ENCODE data around the gene HS6ST2. TPM values are rescaled to one million over a fixed set of nuclear protein-coding genes. Genes with fewer than 3 reads are reported as not detected.
A peak's percentile ranks its signal among the peaks of the same experiment; 100 is the strongest.

HS6ST2 gene
- total RNA-seq, 5 donors from 2014 or later (not counting 1 experiment from before 2014, with no cell fraction given): not detected

DNA sequence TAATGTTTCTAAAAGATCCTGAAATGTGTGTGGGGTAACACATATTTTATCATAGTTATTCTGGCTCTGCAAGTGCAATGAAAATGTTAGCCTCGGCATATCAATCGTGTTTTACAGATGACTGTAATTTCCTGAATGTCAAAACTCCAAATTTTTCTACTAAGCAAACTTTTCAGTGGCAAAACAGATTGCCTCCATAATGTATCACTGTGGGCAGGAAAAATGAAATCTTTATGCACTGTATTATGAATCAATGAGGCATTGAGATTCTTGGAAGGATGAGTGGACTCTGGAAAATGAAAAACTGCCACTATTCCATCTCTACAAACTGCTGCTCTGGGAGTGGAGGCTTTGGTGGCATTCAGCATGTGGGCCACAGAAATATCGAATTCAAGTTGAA, 309.5 kb downstream of the HS6ST2 start:
- Histone ChIP-seq H3K9me3 (no peaks in the 10 kb centered on the region), H3K4me3 (ENCODE audit: control insufficient read depth in 1 of 2, extremely low read depth in 1 of 2, low read length in 1 of 2) (no peak overlapping the region), H3K27me3 (replicated peaks in 1 of 2; ENCODE audit: control insufficient read depth in 2 of 2, extremely low read depth in 1 of 2, insufficient read depth in 2 of 2, low read length in 1 of 2) (peaks cover 0 to 6% of the 10 kb centered on the region in 2 experiments), H3K27ac (ENCODE audit: low read length) (no peak overlapping the region), H3K4me1 (ENCODE audit: control insufficient read depth in 1 of 2, extremely low read depth in 1 of 2, insufficient read depth in 2 of 2, low read length in 2 of 2) (no peaks in the 10 kb centered on the region), H3K36me3 (ENCODE audit: control insufficient read depth in 2 of 2, extremely low read depth in 1 of 2, insufficient read depth in 1 of 2, low read length in 1 of 2) (no peaks in the 10 kb centered on the region)
- Mint-ChIP-seq H3K4me3 (no peak overlapping the region), H3K9me3 (no peaks in the 10 kb centered on the region), H3K27me3 (peaks cover 2 to 45% of the 10 kb centered on the region in 2 donors), H3K4me1 (no peaks in the 10 kb centered on the region), H3K27ac (no peak overlapping the region), H3K36me3 (no peaks in the 10 kb centered on the region)
- no CpG with 5 or more reads among the region's 3 CpGs for WGBS (ENCODE audit: insufficient coverage)
- CTCF ChIA-PET: no interaction called here
- DNase-seq: no peak
- ATAC-seq (replicated peaks in 1 of 4): no peak
- POLR2A ChIA-PET: no interaction called here

DNA sequence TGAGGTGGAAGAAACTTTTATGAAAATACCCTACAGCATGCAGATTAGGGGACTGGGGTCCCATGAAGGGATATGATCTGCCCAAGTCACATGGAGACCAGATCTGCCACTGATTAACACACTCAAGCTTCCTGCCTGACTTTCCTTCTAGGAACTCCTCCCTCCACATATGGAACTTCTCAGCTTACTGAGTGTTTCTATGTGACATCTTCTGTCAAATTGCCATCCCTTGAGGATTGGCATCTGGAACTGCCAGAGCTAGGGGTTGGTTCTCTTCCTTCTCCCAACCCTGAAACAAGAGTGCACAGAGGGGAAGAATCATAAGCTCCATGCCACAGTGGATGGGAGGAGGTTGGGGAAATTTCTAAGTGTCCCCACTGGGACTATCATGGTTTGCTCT, 319.0 kb downstream of the HS6ST2 start:
- ChIA-PET CTCF (no interaction called here), POLR2A (no interaction called here)
- Mint-ChIP-seq H3K27me3 (peaks cover 0 to 31% of the 10 kb centered on the region in 2 donors), H3K9me3 (no peaks in the 10 kb centered on the region), H3K36me3 (no peaks in the 10 kb centered on the region), H3K27ac (no peak overlapping the region), H3K4me3 (no peak overlapping the region), H3K4me1 (no peaks in the 10 kb centered on the region)
- DNase-seq (no peak), ATAC-seq (replicated peaks in 1 of 4) (no peak)
- Histone ChIP-seq H3K27ac (ENCODE audit: low read length) (no peak overlapping the region), H3K9me3 (no peaks in the 10 kb centered on the region), H3K27me3 (replicated peaks in 1 of 2; ENCODE audit: control insufficient read depth in 2 of 2, extremely low read depth in 1 of 2, insufficient read depth in 2 of 2, low read length in 1 of 2) (no peaks in the 10 kb centered on the region), H3K36me3 (ENCODE audit: control insufficient read depth in 2 of 2, extremely low read depth in 1 of 2, insufficient read depth in 1 of 2, low read length in 1 of 2) (no peaks in the 10 kb centered on the region), H3K4me1 (ENCODE audit: control insufficient read depth in 1 of 2, extremely low read depth in 1 of 2, insufficient read depth in 2 of 2, low read length in 2 of 2) (no peaks in the 10 kb centered on the region), H3K4me3 (ENCODE audit: control insufficient read depth in 1 of 2, extremely low read depth in 1 of 2, low read length in 1 of 2) (no peak overlapping the region)

DNA sequence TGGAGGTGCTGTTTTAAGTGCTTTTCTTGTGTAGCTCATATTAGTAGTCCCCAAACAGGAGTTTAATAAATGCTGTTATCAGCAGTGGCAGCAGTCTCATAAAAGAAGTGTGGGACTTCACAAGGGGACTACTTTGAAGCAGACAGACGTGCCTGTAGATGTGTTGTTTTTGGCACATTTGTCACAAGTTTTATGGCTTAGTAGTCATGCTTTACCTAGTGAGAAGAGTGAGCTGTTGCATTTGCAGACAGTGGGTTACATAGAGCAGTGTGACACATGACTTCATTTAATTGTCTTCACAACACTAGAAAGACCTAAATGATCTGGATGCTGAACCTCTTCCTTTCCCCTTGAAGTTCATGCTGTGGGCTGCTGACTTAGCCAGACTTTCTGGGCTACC, 320.1 kb downstream of the HS6ST2 start:
- Histone ChIP-seq H3K9me3 (no peaks in the 10 kb centered on the region), H3K4me3 (ENCODE audit: control insufficient read depth in 1 of 2, extremely low read depth in 1 of 2, low read length in 1 of 2) (no peak overlapping the region), H3K27me3 (replicated peaks in 1 of 2; ENCODE audit: control insufficient read depth in 2 of 2, extremely low read depth in 1 of 2, insufficient read depth in 2 of 2, low read length in 1 of 2) (no peaks in the 10 kb centered on the region), H3K4me1 (ENCODE audit: control insufficient read depth in 1 of 2, extremely low read depth in 1 of 2, insufficient read depth in 2 of 2, low read length in 2 of 2) (no peaks in the 10 kb centered on the region), H3K27ac (ENCODE audit: low read length) (no peak overlapping the region), H3K36me3 (ENCODE audit: control insufficient read depth in 2 of 2, extremely low read depth in 1 of 2, insufficient read depth in 1 of 2, low read length in 1 of 2) (no peaks in the 10 kb centered on the region)
- H3K4me1 Mint-ChIP-seq: no peaks in the 10 kb centered on the region
- ChIA-PET POLR2A (no interaction called here), CTCF (no interaction called here)
- H3K9me3 Mint-ChIP-seq: no peaks in the 10 kb centered on the region
- no CpG with 5 or more reads among the region's 1 CpG for WGBS (ENCODE audit: insufficient coverage)
- no peak overlapping the region for H3K27ac Mint-ChIP-seq
- no peaks in the 10 kb centered on the region for H3K36me3 Mint-ChIP-seq
- peaks cover 0 to 24% of the 10 kb centered on the region in 2 donors for H3K27me3 Mint-ChIP-seq
- ATAC-seq (replicated peaks in 1 of 4) (no peak), DNase-seq (no peak)
- H3K4me3 Mint-ChIP-seq: no peak overlapping the region

DNA sequence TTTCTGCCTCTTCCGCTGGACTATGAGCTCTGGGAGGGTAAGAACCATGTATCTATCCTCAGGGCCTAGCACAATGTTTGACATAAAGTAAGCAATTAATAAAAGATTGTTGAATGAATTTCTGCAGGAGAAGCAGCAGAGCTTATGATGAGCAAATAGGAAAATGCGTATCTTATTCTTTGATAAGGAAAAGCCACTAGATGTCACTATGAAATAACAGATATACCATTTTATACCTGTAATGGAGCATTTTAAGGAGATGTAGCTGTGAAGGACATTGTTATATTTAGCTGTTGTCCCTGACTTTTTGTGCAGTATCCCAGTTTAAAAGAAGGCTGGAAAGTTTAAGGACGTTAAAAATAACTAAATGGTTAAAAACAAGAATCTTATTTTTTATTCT, 322.3 kb downstream of the HS6ST2 start:
- POLR2A ChIA-PET: no interaction called here
- DNase-seq (peak in 1 of 35 experiments; percentile 1), ATAC-seq (replicated peaks in 1 of 4) (no peak)
- Histone ChIP-seq H3K36me3 (ENCODE audit: control insufficient read depth in 2 of 2, extremely low read depth in 1 of 2, insufficient read depth in 1 of 2, low read length in 1 of 2) (no peaks in the 10 kb centered on the region), H3K9me3 (no peaks in the 10 kb centered on the region), H3K4me1 (ENCODE audit: control insufficient read depth in 1 of 2, extremely low read depth in 1 of 2, insufficient read depth in 2 of 2, low read length in 2 of 2) (no peaks in the 10 kb centered on the region), H3K4me3 (ENCODE audit: control insufficient read depth in 1 of 2, extremely low read depth in 1 of 2, low read length in 1 of 2) (no peak overlapping the region), H3K27me3 (replicated peaks in 1 of 2; ENCODE audit: control insufficient read depth in 2 of 2, extremely low read depth in 1 of 2, insufficient read depth in 2 of 2, low read length in 1 of 2) (no peaks in the 10 kb centered on the region), H3K27ac (ENCODE audit: low read length) (no peak overlapping the region)
- Mint-ChIP-seq H3K4me1 (no peaks in the 10 kb centered on the region), H3K36me3 (no peaks in the 10 kb centered on the region), H3K4me3 (no peak overlapping the region), H3K27ac (no peak overlapping the region), H3K27me3 (peaks cover 1 to 25% of the 10 kb centered on the region in 2 donors), H3K9me3 (no peaks in the 10 kb centered on the region)
- CTCF ChIA-PET: no interaction called here
- no CpG with 5 or more reads among the region's 3 CpGs for WGBS (ENCODE audit: insufficient coverage)

DNA sequence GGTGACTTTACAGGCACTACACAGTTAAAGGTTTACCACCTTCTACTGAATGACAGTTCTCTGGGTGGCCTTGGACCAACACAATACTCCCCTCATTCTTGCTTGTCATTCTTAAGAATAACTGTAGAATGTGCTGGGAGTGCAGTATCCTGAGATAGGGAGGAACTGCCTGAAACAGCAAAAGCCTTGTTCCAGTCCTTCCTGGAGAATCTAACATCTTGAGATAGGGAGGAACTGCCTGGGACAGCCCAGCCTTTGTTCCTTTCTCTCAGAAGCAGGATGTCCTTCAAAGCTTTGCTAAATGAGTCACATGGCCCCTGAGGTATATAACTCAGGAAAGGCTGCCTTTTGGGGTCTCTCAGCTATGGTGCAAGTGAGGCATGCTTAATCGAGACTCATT, 323.9 kb downstream of the HS6ST2 start:
- Mint-ChIP-seq H3K9me3 (no peaks in the 10 kb centered on the region), H3K27ac (no peak overlapping the region), H3K4me1 (no peaks in the 10 kb centered on the region), H3K27me3 (peaks cover 1 to 30% of the 10 kb centered on the region in 2 donors), H3K4me3 (no peak overlapping the region), H3K36me3 (no peaks in the 10 kb centered on the region)
- no CpG with 5 or more reads among the region's 1 CpG for WGBS (ENCODE audit: insufficient coverage)
- Histone ChIP-seq H3K9me3 (no peaks in the 10 kb centered on the region), H3K4me3 (ENCODE audit: control insufficient read depth in 1 of 2, extremely low read depth in 1 of 2, low read length in 1 of 2) (no peak overlapping the region), H3K27ac (ENCODE audit: low read length) (no peak overlapping the region), H3K4me1 (ENCODE audit: control insufficient read depth in 1 of 2, extremely low read depth in 1 of 2, insufficient read depth in 2 of 2, low read length in 2 of 2) (no peaks in the 10 kb centered on the region), H3K36me3 (ENCODE audit: control insufficient read depth in 2 of 2, extremely low read depth in 1 of 2, insufficient read depth in 1 of 2, low read length in 1 of 2) (no peaks in the 10 kb centered on the region), H3K27me3 (replicated peaks in 1 of 2; ENCODE audit: control insufficient read depth in 2 of 2, extremely low read depth in 1 of 2, insufficient read depth in 2 of 2, low read length in 1 of 2) (no peaks in the 10 kb centered on the region)
- DNase-seq (no peak), ATAC-seq (replicated peaks in 1 of 4) (no peak)
- ChIA-PET POLR2A (no interaction called here), CTCF (no interaction called here)

DNA sequence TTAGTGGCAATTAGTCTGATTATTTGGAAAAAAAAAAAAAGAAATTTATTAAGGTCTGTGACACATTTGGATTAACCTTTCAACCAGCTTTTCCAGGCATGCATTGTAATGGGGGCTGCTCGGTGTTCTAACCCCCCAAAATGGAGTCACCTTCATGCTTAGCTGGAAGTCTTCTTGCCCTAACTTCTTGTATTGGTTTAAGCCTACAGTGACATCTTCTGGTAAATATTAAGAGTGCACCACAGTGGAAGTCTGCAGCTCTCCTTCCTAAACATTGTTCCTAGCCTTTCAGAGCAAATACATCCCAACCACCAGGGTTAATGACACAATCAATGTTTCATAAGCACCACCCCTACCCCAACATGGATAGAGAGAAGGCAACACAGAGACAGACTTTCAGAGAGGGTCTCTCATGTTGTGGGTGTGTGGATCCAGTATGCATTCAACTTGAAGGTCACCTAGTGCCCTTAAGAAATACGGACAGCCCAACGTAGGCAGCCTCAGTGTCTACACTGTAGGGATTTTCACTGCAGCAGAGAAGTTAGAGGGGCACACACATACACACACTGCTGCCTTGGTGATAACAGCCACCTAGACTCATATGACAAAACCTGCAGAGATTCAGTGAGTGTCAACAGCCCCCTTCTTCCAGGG, 326.7 kb downstream of the HS6ST2 start:
- H3K4me3 Mint-ChIP-seq: no peak overlapping the region
- Histone ChIP-seq H3K4me1 (ENCODE audit: control insufficient read depth in 1 of 2, extremely low read depth in 1 of 2, insufficient read depth in 2 of 2, low read length in 2 of 2) (no peaks in the 10 kb centered on the region), H3K36me3 (ENCODE audit: control insufficient read depth in 2 of 2, extremely low read depth in 1 of 2, insufficient read depth in 1 of 2, low read length in 1 of 2) (no peaks in the 10 kb centered on the region), H3K27ac (ENCODE audit: low read length) (no peak overlapping the region), H3K27me3 (replicated peaks in 1 of 2; ENCODE audit: control insufficient read depth in 2 of 2, extremely low read depth in 1 of 2, insufficient read depth in 2 of 2, low read length in 1 of 2) (no peaks in the 10 kb centered on the region), H3K9me3 (no peaks in the 10 kb centered on the region), H3K4me3 (ENCODE audit: control insufficient read depth in 1 of 2, extremely low read depth in 1 of 2, low read length in 1 of 2) (no peak overlapping the region)
- peak in 1 of 35 experiments; percentile 49 for DNase-seq
- H3K4me1 Mint-ChIP-seq: no peaks in the 10 kb centered on the region
- no peak overlapping the region for H3K27ac Mint-ChIP-seq
- no peaks in the 10 kb centered on the region for H3K9me3 Mint-ChIP-seq
- peaks cover 1 to 42% of the 10 kb centered on the region in 2 donors for H3K27me3 Mint-ChIP-seq
- CTCF ChIA-PET: interaction anchor here (0.5 to 1.6 kb wide), 14 partner anchors 9 to 1038 kb away, joined by 3 to 8 read pairs (median 4); no protein-coding TSS in a partner anchor
- ATAC-seq (replicated peaks in 1 of 4): peak in 1 of 4 experiments; percentile 38
- no CpG with 5 or more reads among the region's 3 CpGs for WGBS (ENCODE audit: insufficient coverage)
- H3K36me3 Mint-ChIP-seq: no peaks in the 10 kb centered on the region
- POLR2A ChIA-PET: interaction anchor here in 1 of 2 donors (0.6 kb wide), 1 partner anchor 523 kb away, joined by 4 read pairs; no protein-coding TSS in a partner anchor

DNA sequence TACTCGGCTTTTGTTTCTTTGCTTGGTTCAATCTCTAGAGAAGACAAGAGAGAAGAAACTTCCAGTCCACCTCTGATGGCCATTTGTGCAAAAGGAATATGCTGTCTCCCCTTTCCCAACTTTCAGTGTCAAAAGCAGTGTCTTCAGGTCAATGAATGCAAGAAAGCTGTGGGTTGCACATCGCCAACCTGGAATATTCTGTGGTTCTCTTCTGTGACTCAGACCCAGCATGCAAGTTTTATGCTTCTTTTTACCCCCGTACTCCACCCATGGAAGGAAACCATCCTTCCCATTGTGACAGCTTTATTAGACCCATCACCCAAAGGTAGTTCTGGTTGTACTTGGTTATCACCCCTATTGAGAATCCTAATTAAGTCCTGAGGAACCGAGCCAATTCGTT, 334.0 kb downstream of the HS6ST2 start:
- no peak for ATAC-seq (replicated peaks in 1 of 4)

More for the DNA sequence above, 334.0 kb downstream of the HS6ST2 start:
- Histone ChIP-seq H3K36me3 (ENCODE audit: control insufficient read depth in 2 of 2, extremely low read depth in 1 of 2, insufficient read depth in 1 of 2, low read length in 1 of 2) (no peaks in the 10 kb centered on the region), H3K27ac (ENCODE audit: low read length) (no peak overlapping the region), H3K4me3 (ENCODE audit: control insufficient read depth in 1 of 2, extremely low read depth in 1 of 2, low read length in 1 of 2) (no peak overlapping the region), H3K4me1 (ENCODE audit: control insufficient read depth in 1 of 2, extremely low read depth in 1 of 2, insufficient read depth in 2 of 2, low read length in 2 of 2) (no peaks in the 10 kb centered on the region), H3K27me3 (replicated peaks in 1 of 2; ENCODE audit: control insufficient read depth in 2 of 2, extremely low read depth in 1 of 2, insufficient read depth in 2 of 2, low read length in 1 of 2) (no peaks in the 10 kb centered on the region), H3K9me3 (no peaks in the 10 kb centered on the region)
- CTCF ChIA-PET: no interaction called here
- WGBS (ENCODE audit: insufficient coverage): 83% methylated on average over 1 of the region's 5 CpGs
- no peak overlapping the region for H3K27ac Mint-ChIP-seq
- H3K36me3 Mint-ChIP-seq: no peaks in the 10 kb centered on the region
- peaks cover 0 to 2% (median 2%) of the 10 kb centered on the region in 3 donors for H3K4me1 Mint-ChIP-seq
- peaks cover 0 to 33% of the 10 kb centered on the region in 2 donors for H3K27me3 Mint-ChIP-seq
- no peaks in the 10 kb centered on the region for H3K9me3 Mint-ChIP-seq
- H3K4me3 Mint-ChIP-seq: no peak overlapping the region
- POLR2A ChIA-PET: no interaction called here
- DNase-seq: no peak
